ENCODE measurements around the gene RECK.
A peak's percentile ranks its signal among the peaks of the same experiment; 100 is the strongest.

The RECK gene

GRCh38 chr9:36017278-36017677, 19.4 kb upstream of the RECK start:
- no peak overlapping the region for H3K4me3 ChIP-seq (ENCODE audit: low read depth, low read length)
- TF ChIP-seq CTCF (IDR thresholded peaks at IDR 0.05; ENCODE audit: control insufficient read depth, extremely low read depth, insufficient read depth): no peak
- no peak for DNase-seq (ENCODE audit: low read depth)

GRCh38 chr9:36018129-36018528, 18.6 kb upstream of the RECK start:
- no peak for TF ChIP-seq CTCF (IDR thresholded peaks at IDR 0.05; ENCODE audit: control insufficient read depth, extremely low read depth, insufficient read depth)
- no peak for DNase-seq (ENCODE audit: low read depth)
- H3K4me3 ChIP-seq (ENCODE audit: low read depth, low read length): no peak overlapping the region

DNA sequence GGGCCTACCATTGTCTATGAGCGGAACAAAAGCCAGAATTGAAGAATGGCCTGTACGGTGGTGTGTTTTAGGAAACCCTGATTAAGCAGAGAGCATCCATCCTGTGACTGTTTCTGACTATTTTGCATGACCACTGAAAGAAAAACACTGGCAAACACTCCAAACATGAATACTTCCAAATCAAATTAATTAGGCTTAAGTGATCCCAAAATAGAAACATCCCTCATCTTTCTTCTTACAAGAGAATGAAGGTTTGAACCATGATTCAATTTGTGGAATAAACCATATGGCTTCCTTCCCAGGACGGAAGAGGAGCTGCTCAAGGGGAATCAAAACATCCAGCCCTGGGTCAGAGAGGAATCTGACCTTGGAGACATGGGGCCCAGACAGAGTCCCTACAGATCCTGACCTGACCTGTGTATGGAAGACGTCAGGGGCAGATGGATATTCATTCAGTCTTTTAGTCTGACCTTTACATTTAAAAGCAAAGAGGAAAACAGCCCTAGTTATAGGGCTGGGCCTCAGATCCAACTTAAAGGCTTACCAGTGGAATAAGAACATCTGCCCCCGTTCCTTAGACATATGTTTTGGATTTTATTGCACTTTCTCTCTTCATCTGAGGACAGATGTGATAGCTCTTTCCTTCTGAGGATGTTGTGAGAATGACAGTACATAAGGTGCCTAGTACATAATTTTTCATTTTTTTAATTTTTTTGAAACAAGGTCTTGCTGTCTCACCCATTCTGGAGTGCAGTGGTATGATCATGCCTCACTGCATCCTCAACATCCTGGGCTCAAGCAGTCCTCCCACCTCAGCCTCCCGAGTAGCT, 17.6 kb upstream of the RECK start:
- H3K4me3 ChIP-seq (ENCODE audit: low read depth, low read length): no peak overlapping the region
- TF ChIP-seq CTCF (IDR thresholded peaks at IDR 0.05; ENCODE audit: control insufficient read depth, extremely low read depth, insufficient read depth): no peak
- DNase-seq (ENCODE audit: low read depth): no peak

- no peak overlapping the region for H3K4me3 ChIP-seq (ENCODE audit: low read depth, low read length)
- DNase-seq (ENCODE audit: low read depth): no peak
- TF ChIP-seq CTCF (IDR thresholded peaks at IDR 0.05; ENCODE audit: control insufficient read depth, extremely low read depth, insufficient read depth): no peak
Measured at GRCh38 chr9:36021968-36022367, 14.7 kb upstream of the RECK start.

DNA sequence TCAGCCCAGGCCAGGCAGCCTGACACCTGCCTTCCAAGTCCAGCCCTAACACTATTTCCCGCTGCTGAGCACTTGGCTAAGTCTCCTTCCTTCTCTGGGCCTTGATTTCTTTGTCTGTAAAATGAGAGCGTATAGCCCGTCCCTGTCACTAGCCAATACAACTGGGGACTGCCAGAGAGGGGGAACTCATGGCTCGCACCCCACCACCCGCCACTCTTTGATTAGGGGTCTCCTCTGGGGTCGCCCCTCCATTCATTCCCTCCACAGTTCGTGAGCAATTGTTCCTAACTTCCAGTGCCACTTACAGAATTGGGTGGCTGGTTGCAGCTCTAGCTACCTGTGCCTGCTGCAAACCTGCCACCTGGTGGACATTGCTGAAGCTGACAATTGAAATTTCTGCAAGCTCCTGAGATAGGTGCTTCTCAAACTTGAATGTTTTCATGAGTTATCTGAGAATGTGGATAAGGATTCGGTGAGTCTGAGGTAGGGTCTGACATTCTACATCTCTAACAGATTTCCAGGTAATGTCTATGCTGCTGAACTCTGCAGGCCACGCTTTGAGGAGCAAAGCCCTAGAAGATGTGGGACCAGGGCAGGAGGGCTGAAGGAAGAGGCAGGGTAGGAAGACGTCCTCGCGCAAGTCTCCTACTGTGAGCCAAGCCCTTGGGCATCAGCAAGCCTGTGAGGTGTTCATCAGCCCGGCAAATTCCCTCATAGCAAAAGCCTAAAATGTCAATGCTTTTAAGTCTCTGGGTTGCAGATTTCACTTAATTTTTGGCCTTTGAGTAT, 13.3 kb upstream of the RECK start:
- peak; percentile 52 for DNase-seq (ENCODE audit: low read depth)
- no peak overlapping the region for H3K4me3 ChIP-seq (ENCODE audit: low read depth, low read length)
- TF ChIP-seq CTCF (IDR thresholded peaks at IDR 0.05; ENCODE audit: control insufficient read depth, extremely low read depth, insufficient read depth): peak; percentile 95

GRCh38 chr9:36025746-36026145, 11.0 kb upstream of the RECK start:
- DNase-seq (ENCODE audit: low read depth): no peak
- no peak overlapping the region for H3K4me3 ChIP-seq (ENCODE audit: low read depth, low read length)
- no peak for TF ChIP-seq CTCF (IDR thresholded peaks at IDR 0.05; ENCODE audit: control insufficient read depth, extremely low read depth, insufficient read depth)

All from LNCaP clone FGC (cell line).